Epithelial cell of alveolus of lung (primary cell): ENCODE measurements around the gene CMTM5. TPM values are rescaled to one million over a fixed set of nuclear protein-coding genes. Genes with fewer than 3 reads are reported as not detected.

Experiments used
- total RNA-seq: library from RNA; depleted of rRNA; stranded (reverse); fragments of >200 nt; gene quantifications from 2 replicates; pipeline ENCODE4 v1.2.1, GENCODE V29; 2015

Gene CMTM5, protein sequence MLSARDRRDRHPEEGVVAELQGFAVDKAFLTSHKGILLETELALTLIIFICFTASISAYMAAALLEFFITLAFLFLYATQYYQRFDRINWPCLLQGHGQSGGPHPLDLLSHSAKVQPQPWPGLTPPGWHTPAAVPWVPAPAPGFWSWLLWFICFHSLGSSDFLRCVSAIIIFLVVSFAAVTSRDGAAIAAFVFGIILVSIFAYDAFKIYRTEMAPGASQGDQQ
- total RNA-seq = 2.2 TPM in 1 of 2 replicates, not detected in the other

DNA sequence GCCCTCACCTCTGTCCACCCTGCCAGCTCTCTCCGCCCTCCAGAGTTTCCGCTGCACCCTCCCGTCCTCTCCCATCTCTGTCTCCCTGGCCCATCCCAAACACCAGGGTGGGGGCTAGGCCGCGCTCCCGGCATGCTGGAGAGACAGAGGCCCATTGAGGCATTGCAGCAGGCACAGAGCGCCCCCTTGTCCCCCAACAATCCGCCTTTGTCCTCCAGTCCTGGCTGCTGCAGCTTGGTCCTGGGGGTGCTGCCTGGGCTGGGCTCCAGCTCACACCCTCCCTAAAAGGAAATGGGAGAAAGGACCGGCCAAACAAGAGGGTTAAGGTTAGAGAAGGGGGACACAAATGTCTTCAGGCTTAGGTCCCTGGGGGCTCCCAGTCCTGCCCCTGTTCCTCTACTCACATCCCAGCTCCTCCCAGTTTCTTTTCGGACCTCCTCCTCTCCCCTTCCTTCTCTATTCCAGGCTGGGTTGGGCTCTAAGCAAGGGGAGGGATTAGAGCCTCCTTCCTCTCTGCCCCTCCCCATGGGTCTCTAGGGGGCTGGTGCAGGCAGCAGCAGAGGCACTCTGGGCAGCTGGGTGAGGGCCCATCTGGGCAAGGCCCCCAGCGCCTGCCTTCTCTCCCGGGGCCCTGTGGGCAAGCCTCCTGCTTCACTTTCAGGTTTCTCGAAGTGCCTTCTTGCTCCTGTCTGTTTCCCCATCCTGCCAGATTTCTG lies at the start of gene CMTM5:
CMTM5 (plus strand) TSS at position 565 of the 716 bp plus-strand sequence. CDS start 206 bp downstream, outside the sequence.

GRCh38 chr14:23352506-23353432 lies 24.1 kb upstream of the CMTM5 start, which contains the start of gene SLC22A17:
Gene SLC22A17, minus strand, starts transcription at chr14:23352887.

GRCh38 chr14:23365036-23365731 lies 11.7 kb upstream of the CMTM5 start, which contains the start of gene EFS:
Gene EFS, minus strand, starts transcription at chr14:23365172. Its CDS starts 147 bp downstream, at chr14:23365025.

DNA sequence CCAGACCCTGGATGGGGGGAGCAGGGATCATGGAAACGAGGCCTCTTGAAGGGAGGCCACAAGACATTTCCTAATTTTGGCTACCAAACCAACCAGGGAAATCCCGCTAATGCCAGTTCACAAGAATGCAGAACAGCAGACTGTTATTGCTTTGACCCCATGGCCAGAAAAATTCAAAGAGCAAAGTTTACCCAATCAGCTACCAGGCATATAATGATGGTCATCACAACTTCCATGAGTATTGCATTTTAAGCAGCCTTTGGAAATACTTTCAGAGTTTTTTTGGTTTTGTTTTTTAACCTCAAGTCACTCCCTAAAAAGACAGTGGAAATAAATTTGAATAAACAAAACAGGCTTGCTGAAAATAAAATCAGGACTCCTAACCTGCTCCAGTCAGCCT lies 4.3 kb upstream of the CMTM5 start, which contains the start of gene IL25:
IL25 (plus strand) TSS at position 301 of the 400 bp plus-strand sequence.

GRCh38 chr14:23407516-23408306 lies 30.9 kb downstream of the CMTM5 start, which contains the start of gene MYH6:
Gene MYH6, minus strand, starts transcription at chr14:23408273. Its CDS starts 1,050 bp downstream, at chr14:23407223.

Other genes with a start within 250 kb of the CMTM5 start
- gene SLC7A8, start 193.4 kb upstream of the CMTM5 start, total RNA-seq = 0.26 and 4.6 TPM in 2 replicates
- gene RNF212B, start 139.1 kb upstream of the CMTM5 start, total RNA-seq = not detected in 2 replicates
- 9.1 and 16.4 TPM in 2 replicates for gene HOMEZ, start 90.9 kb upstream of the CMTM5 start, total RNA-seq
- gene PPP1R3E, start 74.2 kb upstream of the CMTM5 start, total RNA-seq = 1.6 and 4.7 TPM in 2 replicates
- gene BCL2L2, start 70.2 kb upstream of the CMTM5 start, total RNA-seq = 12.0 and 18.4 TPM in 2 replicates
- gene PABPN1, start 55.6 kb upstream of the CMTM5 start, total RNA-seq = 40.2 and 60.3 TPM in 2 replicates
- gene SLC22A17, start 24.2 kb upstream of the CMTM5 start, total RNA-seq = 34.6 and 59.7 TPM in 2 replicates
- 21.6 and 34.2 TPM in 2 replicates for gene EFS, start 11.9 kb upstream of the CMTM5 start, total RNA-seq
- not detected in 2 replicates for gene IL25, start 4.2 kb upstream of the CMTM5 start, total RNA-seq
- gene MYH6, start 31.2 kb downstream of the CMTM5 start, total RNA-seq = not detected in 2 replicates
- 0.56 TPM in 1 of 2 replicates, not detected in the other for gene MYH7, start 58.6 kb downstream of the CMTM5 start, total RNA-seq
- gene NGDN, start 92.7 kb downstream of the CMTM5 start, total RNA-seq = 24.4 and 30.1 TPM in 2 replicates
- gene ZFHX2, start 174.7 kb downstream of the CMTM5 start, total RNA-seq = 0.08 and 0.39 TPM in 2 replicates
- 10.0 and 13.4 TPM in 2 replicates for gene THTPA, start 179.2 kb downstream of the CMTM5 start, total RNA-seq
- gene AP1G2, start 190.7 kb downstream of the CMTM5 start, total RNA-seq = 10.1 and 14.6 TPM in 2 replicates
- gene JPH4, start 201.7 kb downstream of the CMTM5 start, total RNA-seq = under 0.01 and 0.24 TPM in 2 replicates